ENCODE measurements around the gene TMEM178B.
"Not testable (repeated sequence)": the region's sequence is repeated elsewhere in the genome, so short reads cannot be mapped to it uniquely, and the experiment has no call there.

The TMEM178B gene

DNA sequence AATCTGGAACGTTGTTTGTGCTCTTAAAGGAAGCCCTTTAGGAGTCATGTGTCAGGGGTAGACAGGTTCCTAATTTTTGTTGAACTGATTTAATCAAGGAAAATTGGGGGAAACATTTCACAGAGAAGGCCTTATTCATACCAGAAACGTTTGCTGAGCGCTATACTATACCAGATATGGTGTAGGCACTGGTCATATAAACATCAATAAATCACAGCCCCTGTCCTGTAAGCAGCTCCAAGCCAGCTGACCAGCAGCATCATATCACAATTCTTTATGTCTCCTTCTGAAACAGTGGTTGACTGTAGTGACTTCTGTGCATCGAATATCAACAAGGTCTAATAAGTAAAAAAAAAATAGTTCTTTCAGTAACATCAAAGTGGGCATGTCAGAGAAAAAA is 1.1 kb downstream of the TMEM178B start:
- no peak for DNase-seq

GRCh38 chr7:141076377-141076776 is 2.5 kb downstream of the TMEM178B start:
- DNase-seq: peak; percentile 18

GRCh38 chr7:141079219-141079618 is 5.4 kb downstream of the TMEM178B start:
- DNase-seq: no peak

DNA sequence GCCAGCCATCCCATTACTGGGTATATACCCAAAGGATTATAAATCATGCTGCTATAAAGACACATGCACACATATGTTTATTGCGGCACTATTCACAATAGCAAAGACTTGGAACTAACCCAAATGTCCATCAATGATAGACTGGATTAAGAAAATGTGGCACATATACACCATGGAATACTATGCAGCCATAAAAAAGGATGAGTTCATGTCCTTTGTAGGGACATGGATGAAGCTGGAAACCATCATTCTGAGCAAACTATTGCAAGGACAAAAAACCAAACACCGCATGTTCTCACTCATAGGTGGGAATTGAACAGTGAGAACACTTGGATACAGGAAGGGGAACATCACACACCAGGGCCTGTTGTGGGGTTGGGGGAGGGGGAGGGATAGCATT is 15.6 kb downstream of the TMEM178B start:
- not testable (repeated sequence) for DNase-seq

DNA sequence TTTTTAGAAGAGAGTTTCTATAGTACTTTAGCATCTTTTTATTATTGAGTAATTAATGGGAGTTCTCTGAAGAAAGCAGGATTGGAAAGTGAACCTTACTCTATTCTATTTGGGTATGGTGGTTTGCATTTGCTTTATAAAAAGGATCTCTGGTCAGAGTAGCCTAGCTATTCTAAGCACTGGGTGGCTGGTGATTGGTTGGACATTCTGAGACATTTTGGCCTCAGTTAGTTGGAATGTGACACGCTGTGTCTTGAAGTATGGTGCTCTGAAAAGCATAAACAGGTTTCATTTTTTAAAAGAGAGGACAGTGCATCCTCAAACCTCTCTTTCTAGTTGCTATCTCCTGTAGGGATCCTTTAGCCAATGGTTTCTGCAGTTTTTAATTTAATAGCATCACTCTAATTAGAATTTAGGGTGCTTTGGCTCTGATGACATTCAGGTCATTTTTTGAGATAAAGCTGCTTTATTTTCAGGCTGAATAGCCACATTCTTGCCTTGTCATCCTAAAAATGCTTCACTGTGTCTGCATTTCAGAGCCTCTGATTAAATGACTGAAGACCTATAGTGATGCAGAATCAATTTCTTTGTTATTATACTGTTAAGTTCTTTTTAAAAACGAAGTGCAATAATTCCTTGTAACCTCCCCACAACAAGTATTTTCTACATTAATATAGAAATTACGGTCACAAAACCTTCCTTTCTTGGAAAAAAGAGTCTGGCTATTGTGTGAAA is 20.6 kb downstream of the TMEM178B start:
- DNase-seq: no peak

- DNase-seq: no peak
Measured at GRCh38 chr7:141097430-141097829, 23.6 kb downstream of the TMEM178B start.

DNA sequence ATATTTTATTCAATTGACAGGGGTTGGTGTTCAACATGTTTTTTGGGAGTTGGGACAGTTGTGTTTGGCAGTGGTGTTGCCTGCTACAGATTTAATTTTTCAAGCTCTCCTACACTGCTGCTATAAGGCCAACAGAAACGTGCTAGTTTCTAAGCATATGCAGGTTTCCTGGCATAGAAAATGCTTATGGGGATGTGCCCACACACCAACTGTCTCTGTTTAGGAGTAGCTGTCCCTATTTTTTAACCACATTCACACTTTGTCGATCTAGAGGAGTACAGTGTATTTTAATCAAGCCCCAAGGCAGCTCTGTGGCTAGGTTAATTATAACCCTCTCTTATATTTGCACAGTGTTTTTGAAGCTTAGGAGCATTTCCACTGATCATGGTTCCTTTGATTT is 28.6 kb downstream of the TMEM178B start:
- DNase-seq: no peak

DNA sequence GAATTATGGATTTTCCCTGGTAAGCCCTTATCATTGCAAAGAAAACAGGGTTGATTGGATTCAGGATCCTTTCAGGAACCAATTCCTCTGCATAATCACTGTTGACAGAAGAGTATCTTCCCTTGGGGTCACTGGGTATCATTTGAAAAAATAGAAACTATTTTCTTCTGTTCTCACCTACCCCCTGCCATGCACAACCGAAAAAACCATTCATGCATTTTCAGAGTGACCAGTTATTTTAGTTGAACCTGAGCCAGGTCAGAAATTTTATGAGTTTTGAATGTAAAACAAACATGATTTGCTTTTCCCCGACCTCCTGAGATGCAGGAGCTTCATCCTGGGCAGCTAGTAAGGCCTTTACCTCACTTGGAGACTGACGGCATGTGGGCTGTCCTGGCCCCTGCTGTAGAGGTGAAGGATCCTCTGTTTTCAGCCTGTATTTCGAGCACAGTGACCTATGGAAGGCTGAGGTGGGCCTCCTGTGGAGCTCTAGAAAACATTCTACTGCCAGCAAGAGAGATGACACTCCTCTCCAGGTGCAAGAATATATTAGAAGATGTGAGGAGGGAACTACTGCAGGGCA is 30.1 kb downstream of the TMEM178B start:
- DNase-seq: no peak

DNA sequence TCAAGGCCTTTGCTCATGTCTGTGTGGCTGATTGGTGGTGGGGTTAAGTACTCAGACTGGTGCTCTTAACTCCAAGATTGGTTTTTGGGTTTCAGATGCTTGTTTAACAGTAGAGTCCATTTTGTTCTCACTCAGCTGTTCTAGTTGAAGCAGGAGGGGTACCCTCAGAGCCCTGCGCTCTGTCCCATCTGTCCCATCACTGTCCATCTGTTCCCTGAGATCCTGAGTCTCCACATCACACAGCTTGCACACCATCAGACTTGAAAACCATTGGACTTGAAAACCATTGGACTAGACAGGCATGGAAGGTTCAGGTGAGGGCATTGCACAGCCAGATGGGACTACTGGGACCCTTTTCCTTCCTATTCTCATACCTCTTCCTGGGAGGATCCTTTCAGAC is 39.3 kb downstream of the TMEM178B start:
- DNase-seq: no peak

GRCh38 chr7:141114029-141114664 is 40.3 kb downstream of the TMEM178B start:
- DNase-seq: no peak

DNA sequence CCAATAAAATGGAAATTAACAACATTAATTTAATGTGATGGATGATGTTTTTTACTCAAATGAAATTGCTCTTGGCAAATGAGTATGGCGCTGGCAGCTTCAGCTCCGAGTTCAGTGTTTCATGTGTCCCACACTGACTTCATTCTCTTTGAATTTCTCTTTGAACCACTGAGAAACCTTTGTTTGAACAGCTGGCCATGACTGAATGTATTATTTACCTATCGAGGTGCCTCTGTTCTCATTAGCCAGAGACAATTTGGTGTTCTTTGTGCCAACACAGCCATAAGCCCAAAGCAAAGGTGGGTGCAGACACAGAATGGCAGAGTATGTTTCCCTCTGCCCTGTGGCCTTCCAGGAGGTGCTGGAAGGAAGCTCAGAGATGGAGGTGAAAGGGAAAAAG is 42.1 kb downstream of the TMEM178B start:
- peak; percentile 77 for DNase-seq

- not testable (repeated sequence) for DNase-seq
Measured at GRCh38 chr7:141116661-141117060, 42.8 kb downstream of the TMEM178B start.

DNA sequence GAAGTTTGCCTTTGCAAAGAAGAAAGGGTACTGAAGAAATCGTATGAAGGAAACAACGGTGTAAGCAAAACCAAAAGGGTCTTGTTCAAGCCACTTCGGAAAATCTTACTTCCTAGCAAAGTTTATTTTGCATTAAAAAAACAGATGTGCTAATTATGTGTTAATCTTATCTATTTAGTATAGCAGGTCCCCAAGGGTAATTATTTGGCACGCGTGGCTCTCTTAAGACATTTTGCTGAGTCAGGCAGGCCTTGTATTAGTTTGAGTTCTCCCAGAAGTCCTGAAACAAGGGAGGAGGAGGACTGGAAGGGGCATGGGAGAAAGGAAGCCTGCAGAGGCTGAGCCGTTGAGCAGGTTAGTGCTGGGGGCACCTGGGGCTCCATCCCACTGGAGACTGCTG is 44.9 kb downstream of the TMEM178B start:
- no peak for DNase-seq

- DNase-seq: no peak
Measured at GRCh38 chr7:141119187-141119586, 45.3 kb downstream of the TMEM178B start.

GRCh38 chr7:141122736-141123135 is 48.9 kb downstream of the TMEM178B start:
- DNase-seq: no peak

DNA sequence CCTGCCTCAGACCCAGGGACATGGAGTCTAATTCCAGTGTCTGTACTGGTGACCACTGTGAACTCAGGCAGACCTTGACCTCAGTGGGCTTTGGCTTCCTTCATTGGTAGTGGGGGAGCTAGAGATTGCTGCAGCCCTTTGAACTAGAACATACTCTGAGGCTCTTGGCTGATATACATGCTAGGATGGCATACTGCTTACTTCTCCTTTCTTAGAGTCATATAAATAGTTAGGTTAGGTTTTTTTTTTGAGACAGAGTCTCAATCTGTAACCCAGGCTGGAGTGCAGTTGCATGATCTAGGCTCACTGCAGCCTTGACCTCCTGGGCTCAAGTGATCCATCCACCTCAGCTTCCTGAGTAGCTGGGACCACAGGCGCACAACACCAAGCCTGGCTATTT is 49.7 kb downstream of the TMEM178B start:
- no peak for DNase-seq

DNA sequence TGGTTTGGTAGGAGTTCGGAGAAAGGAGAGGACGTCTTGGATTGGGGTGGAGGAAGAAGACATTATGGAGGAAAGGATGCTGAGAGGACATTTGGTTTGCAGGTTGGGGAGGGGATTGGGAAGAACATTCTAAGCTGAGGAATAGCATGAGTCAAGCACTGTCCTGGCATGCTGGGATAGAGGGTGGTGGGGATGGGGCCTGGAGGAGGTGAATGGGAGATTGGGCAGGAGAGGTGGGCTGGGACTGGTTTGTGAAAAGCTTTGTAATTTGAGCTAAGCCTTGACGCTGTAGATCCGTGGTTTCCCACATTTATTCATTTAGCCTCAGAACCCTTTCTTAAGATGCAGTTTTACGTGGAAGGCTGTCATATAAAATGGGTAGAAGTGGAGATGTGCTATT is 52.2 kb downstream of the TMEM178B start:
- no peak for DNase-seq

DNA sequence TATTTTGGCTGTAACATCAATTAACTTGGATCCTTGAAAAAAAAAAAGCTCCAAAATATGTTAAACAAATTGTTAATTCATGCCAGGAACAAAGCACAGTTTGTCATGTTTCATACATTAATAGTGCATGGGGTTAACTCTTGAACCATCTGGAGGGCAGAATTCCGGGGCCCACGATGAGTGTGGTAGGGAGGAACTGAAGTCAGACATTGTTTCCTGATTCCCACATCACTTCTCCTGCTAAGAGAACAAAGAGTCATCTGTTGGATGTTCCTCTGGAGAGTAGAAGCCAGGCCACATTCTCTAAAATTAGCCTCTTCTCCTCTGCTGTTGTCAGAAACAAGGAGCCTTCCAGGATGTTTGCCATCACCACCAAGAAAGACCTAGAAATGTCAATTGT is 54.6 kb downstream of the TMEM178B start:
- no peak for DNase-seq

- no peak for DNase-seq
Measured at GRCh38 chr7:141128931-141129330, 55.1 kb downstream of the TMEM178B start.

GRCh38 chr7:141132671-141133070 is 58.8 kb downstream of the TMEM178B start:
- DNase-seq: no peak

- no peak for DNase-seq
Measured at GRCh38 chr7:141133646-141134045, 59.8 kb downstream of the TMEM178B start.

GRCh38 chr7:141142058-141142457 is 68.2 kb downstream of the TMEM178B start:
- no peak for DNase-seq

DNA sequence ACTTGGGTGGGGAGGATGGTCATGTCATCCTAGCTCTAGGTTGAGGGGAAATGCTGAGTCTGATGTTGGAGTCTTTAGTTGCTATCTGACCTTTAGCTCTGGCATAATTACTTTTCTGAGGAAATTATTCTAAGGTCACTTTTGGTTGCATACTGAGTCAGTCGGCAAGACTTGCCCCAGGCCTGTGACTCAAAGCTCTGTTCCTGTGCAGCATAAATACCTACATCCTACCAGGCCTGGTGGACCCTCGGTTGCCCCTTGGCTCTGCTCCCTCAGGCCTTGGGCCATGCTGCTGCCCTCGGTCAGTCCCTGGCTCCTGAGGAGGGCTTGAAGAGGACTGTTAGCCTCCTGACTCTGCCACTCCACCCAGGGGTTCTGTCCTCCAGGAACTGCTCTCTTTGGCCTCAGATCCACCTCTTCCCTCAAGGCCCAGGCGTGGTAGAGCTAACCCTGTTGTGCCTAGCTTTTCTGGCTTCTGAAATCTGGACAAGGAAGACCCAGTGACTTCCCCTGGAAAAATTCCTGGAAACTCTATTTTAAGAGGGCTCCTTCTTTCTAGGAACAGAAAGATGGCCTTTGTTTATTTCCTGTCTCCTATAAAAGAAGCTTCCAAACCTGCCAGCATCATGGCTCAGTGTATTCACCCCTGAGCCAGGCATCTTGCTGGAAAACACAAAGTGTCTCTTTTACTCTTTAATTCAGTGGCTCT is 71.2 kb downstream of the TMEM178B start:
- no peak for DNase-seq

GRCh38 chr7:141145630-141145982 is 71.7 kb downstream of the TMEM178B start:
- no peak for DNase-seq
